HepG2 (cell line): ENCODE measurements around the gene KATNAL2. TPM values are rescaled to one million over a fixed set of nuclear protein-coding genes. Genes with fewer than 3 reads are reported as not detected.

ENCODE experiments used
- EED ChIP-seq: sonication (generic); formaldehyde crosslinking; IDR thresholded peaks from 2 replicates; pipeline ENCODE4 v1.5.0; 2020; ENCODE audit warnings: mild to moderate bottlenecking, missing genetic modification reagents
- FOSL2 ChIP-seq: sonication (generic); formaldehyde crosslinking; IDR thresholded peaks from 2 replicates; pipeline ENCODE4 v1.4.0; 2020; ENCODE audit warnings: missing genetic modification reagents
- GFI1 ChIP-seq: sonication (generic); formaldehyde crosslinking; IDR thresholded peaks from 2 replicates; pipeline ENCODE4 v1.5.0; 2020; ENCODE audit warnings: missing genetic modification reagents, mild to moderate bottlenecking, borderline replicate concordance
- GLMP ChIP-seq: sonication (generic); formaldehyde crosslinking; IDR thresholded peaks from 2 replicates; pipeline ENCODE4 v1.9.0; 2021; ENCODE audit warnings: missing genetic modification reagents, mild to moderate bottlenecking, borderline replicate concordance
- GPN1 ChIP-seq: sonication (generic); formaldehyde crosslinking; IDR thresholded peaks from 2 replicates; pipeline ENCODE4 v1.5.1; 2020; ENCODE audit warnings: missing genetic modification reagents, borderline replicate concordance
- HNRNPL ChIP-seq: fragments of 200-400 bp; formaldehyde crosslinking; IDR thresholded peaks from 2 replicates; pipeline ENCODE4 v1.6.1; 2017; ENCODE audit warnings: mild to moderate bottlenecking, low read depth, low read length
- PHB2 ChIP-seq: fragments of 450-650 bp; IDR thresholded peaks from 2 replicates; pipeline ENCODE4 v1.6.1; 2018; ENCODE audit not compliant: partially characterized antibody
- SAFB2 ChIP-seq: sonication (generic); formaldehyde crosslinking; IDR thresholded peaks from 2 replicates; pipeline ENCODE4 v1.5.1; 2020; ENCODE audit warnings: missing genetic modification reagents, low read depth, mild to moderate bottlenecking, borderline replicate concordance
- SATB2 ChIP-seq: sonication (generic); formaldehyde crosslinking; IDR thresholded peaks from 2 replicates; pipeline ENCODE4 v1.5.0; 2020; ENCODE audit warnings: missing genetic modification reagents
- ZBTB33 ChIP-seq: sonication (generic); formaldehyde crosslinking; IDR thresholded peaks from 2 replicates; pipeline ENCODE4 v1.4.0; 2020; ENCODE audit warnings: missing genetic modification reagents
- ZNF138 ChIP-seq: sonication (generic); formaldehyde crosslinking; IDR thresholded peaks from 2 replicates; pipeline ENCODE4 v1.5.0; 2020; ENCODE audit warnings: mild to moderate bottlenecking, low read depth, missing genetic modification reagents
- ZNF18 ChIP-seq: sonication (generic); formaldehyde crosslinking; IDR thresholded peaks from 2 replicates; pipeline ENCODE4 v1.8.0; 2022; ENCODE audit warnings: mild to moderate bottlenecking, missing genetic modification reagents; ENCODE audit not compliant: insufficient replicate concordance
- ZNF430 ChIP-seq: sonication (generic); formaldehyde crosslinking; IDR thresholded peaks from 2 replicates; pipeline ENCODE4 v1.9.0; 2021; ENCODE audit warnings: mild to moderate bottlenecking, missing genetic modification reagents
- ZNF468 ChIP-seq: sonication (generic); formaldehyde crosslinking; IDR thresholded peaks from 2 replicates; pipeline ENCODE4 v1.8.0; 2022; ENCODE audit warnings: mild to moderate bottlenecking, moderate library complexity, missing genetic modification reagents
- ZNF574 ChIP-seq: sonication (generic); formaldehyde crosslinking; IDR thresholded peaks from 2 replicates; pipeline ENCODE4 v1.4.0; 2020; ENCODE audit warnings: missing genetic modification reagents
- ZNF704 ChIP-seq: sonication (generic); formaldehyde crosslinking; IDR thresholded peaks from 2 replicates; pipeline ENCODE4 v1.8.1; 2023; ENCODE audit warnings: mild to moderate bottlenecking, inconsistent platforms, moderate library complexity, missing genetic modification reagents, borderline replicate concordance
- ZNF761 ChIP-seq: sonication (generic); formaldehyde crosslinking; conservative IDR thresholded peaks from 2 replicates; pipeline ENCODE4 v1.4.0; 2020; ENCODE audit warnings: mild to moderate bottlenecking, missing genetic modification reagents
- ZZZ3 ChIP-seq: sonication (generic); formaldehyde crosslinking; IDR thresholded peaks from 2 replicates; pipeline ENCODE4 v1.4.0; 2020; ENCODE audit warnings: missing genetic modification reagents, mild to moderate bottlenecking, borderline replicate concordance
- polyA plus RNA-seq, 8 experiments: library from polyadenylated mRNA; depleted of rRNA in 3 of 8; stranded (reverse) in 7 of 8; unstranded in 1 of 8; fragments of >200 nt; fragmentation: Illumina TruSeq in 4 of 8; extraction: Trizol in 4 of 8; gene quantifications; 2 replicates each; pipeline versions ENCODE4 v1.2.1 to v1.2.3, GENCODE V29; 2011 to 2016; ENCODE audit warnings: low read depth in 4 of 8, missing spikeins in 1 of 8, mixed read lengths in 1 of 8; ENCODE audit not compliant: insufficient read depth in 1 of 8
- total RNA-seq, 5 experiments: library from RNA; depleted of rRNA; stranded (reverse); fragments of >200 nt; fragmentation: Illumina TruSeq; extraction: Trizol; gene quantifications; 2 replicates each; pipeline ENCODE4 v1.2.3, GENCODE V29; 2016; ENCODE audit warnings: low read depth in 1 of 5

The KATNAL2 gene
- total and polyA plus RNA-seq, 2 of the 13 experiments (the other 11 are each of a cell fraction or from before 2014, with no cell fraction given), result not detected

GRCh38 chr18:47150029-47150823 lies 232.8 kb downstream of the KATNAL2 start, which contains the start of gene HDHD2 (continued):
- TF ChIP-seq ZNF430 (peak; percentile 45; the same call in 1 of the 2 replicates), ZNF138 (CRISPR knock-in tag) (0 out of 2 replicates have a peak, but pooled peaks have one; percentile 52), PHB2 (no peak), FOSL2 (CRISPR knock-in tag) (peak; percentile 16; the same call in 1 of the 2 replicates), ZNF761 (no peak), HNRNPL (peak; percentile 53; the same call in 1 of the 2 replicates), EED (CRISPR knock-in tag) (peak; percentile 44; the same call in 1 of the 2 replicates), GLMP (CRISPR knock-in tag) (no peak), ZNF574 (CRISPR knock-in tag) (peak; percentile 87), GFI1 (peak; percentile 40; the same call in 1 of the 2 replicates), SATB2 (CRISPR knock-in tag) (0 out of 2 replicates have a peak, but pooled peaks have one; percentile 24), ZZZ3 (no peak), ZNF468 (CRISPR knock-in tag) (0 out of 2 replicates have a peak, but pooled peaks have one; percentile 14), GPN1 (CRISPR knock-in tag) (no peak; the same call in 1 of the 2 replicates), ZNF18 (CRISPR knock-in tag) (peak; percentile 72), SAFB2 (CRISPR knock-in tag) (peak; percentile 53; the same call in 1 of the 2 replicates), ZBTB33 (CRISPR knock-in tag) (peak; percentile 11; the same call in 1 of the 2 replicates), ZNF704 (CRISPR knock-in tag) (no peak)
